BLaER1 (cell line): ENCODE measurements around the gene ECHDC1.

Experiments
- H3K27ac ChIP-seq: shearing (Covaris generic); formaldehyde crosslinking; 2 replicates; pipeline ENCODE4 v1.8.1; 2022
- H3K27me3 ChIP-seq: shearing (Covaris generic); formaldehyde crosslinking; 2 replicates; pipeline ENCODE4 v1.8.1; 2022
- H3K36me3 ChIP-seq: shearing (Covaris generic); formaldehyde crosslinking; 2 replicates; pipeline ENCODE4 v1.8.1; 2022
- H3K4me1 ChIP-seq: shearing (Covaris generic); formaldehyde crosslinking; 2 replicates; pipeline ENCODE4 v1.8.1; 2022
- H3K4me2 ChIP-seq: shearing (Covaris generic); formaldehyde crosslinking; 2 replicates; pipeline ENCODE4 v1.8.1; 2022
- H3K4me3 ChIP-seq: shearing (Covaris generic); formaldehyde crosslinking; 2 replicates; pipeline ENCODE4 v1.8.1; 2022
- H3K9ac ChIP-seq: shearing (Covaris generic); formaldehyde crosslinking; 2 replicates; pipeline ENCODE4 v1.8.1; 2022
- H3K9me3 ChIP-seq: shearing (Covaris generic); formaldehyde crosslinking; 2 replicates; pipeline ENCODE4 v1.8.1; 2022
- H4K20me1 ChIP-seq: shearing (Covaris generic); formaldehyde crosslinking; 2 replicates; pipeline ENCODE4 v1.8.1; 2022
- Cebpa-rat ChIP-seq: shearing (Covaris generic); IDR thresholded peaks from 2 replicates; pipeline ENCODE4 v1.8.1; 2022

Gene ECHDC1

GRCh38 chr6:127243501-127243900 is 99.9 kb downstream of the ECHDC1 start:
- no peaks in the 10 kb centered on the region for H3K4me1 ChIP-seq
- TF ChIP-seq Cebpa-rat = no peak
- H3K27me3 ChIP-seq = no peaks in the 10 kb centered on the region
- H3K9me3 ChIP-seq = no peaks in the 10 kb centered on the region
- no peak overlapping the region for H3K9ac ChIP-seq
- H3K27ac ChIP-seq = no peak overlapping the region
- H3K4me2 ChIP-seq = no peak overlapping the region
- no peak overlapping the region for H3K4me3 ChIP-seq
- H4K20me1 ChIP-seq = no peaks in the 10 kb centered on the region
- H3K36me3 ChIP-seq = no peaks in the 10 kb centered on the region
